RCC 7860 (cell line): ENCODE measurements around the gene SLC19A1.
"Not testable (repeated sequence)": the region's sequence is repeated elsewhere in the genome, so short reads cannot be mapped to it uniquely, and the experiment has no call there.

Source experiments
- DNase-seq: peaks from one replicate; pipeline ENCODE4 v3.0.0-alpha.2; 2015; ENCODE audit warnings: low spot score
- FAIRE-seq: peaks from 2 replicates; lab custom pipeline; 2012; peaks lifted over from hg19 to GRCh38; lab: Jason Lieb, UNC

SLC19A1 gene

GRCh38 chr21:45577801-45578175, 35.5 kb upstream of the SLC19A1 start:
- DNase-seq (no peak), FAIRE-seq (no peak)

- no peak for DNase-seq
- FAIRE-seq, result no peak
Measured at GRCh38 chr21:45576838-45577737, 34.8 kb upstream of the SLC19A1 start.

GRCh38 chr21:45575993-45576837, 34.0 kb upstream of the SLC19A1 start:
- no peak for DNase-seq
- no peak for FAIRE-seq

GRCh38 chr21:45575304-45575992, 33.2 kb upstream of the SLC19A1 start:
- FAIRE-seq (no peak), DNase-seq (no peak)

GRCh38 chr21:45574691-45575090, 32.5 kb upstream of the SLC19A1 start:
- DNase-seq, result no peak
- FAIRE-seq, result no peak

GRCh38 chr21:45574081-45574501, 31.9 kb upstream of the SLC19A1 start:
- DNase-seq (no peak), FAIRE-seq (no peak)

- DNase-seq (no peak), FAIRE-seq (no peak)
Measured at GRCh38 chr21:45573452-45574035, 31.3 kb upstream of the SLC19A1 start.

GRCh38 chr21:45572783-45573451, 30.7 kb upstream of the SLC19A1 start:
- no peak for FAIRE-seq
- no peak for DNase-seq

GRCh38 chr21:45572231-45572630, 30.0 kb upstream of the SLC19A1 start:
- DNase-seq, result no peak
- FAIRE-seq, result no peak

- no peak for DNase-seq
- FAIRE-seq, result no peak
Measured at GRCh38 chr21:45571641-45572040, 29.4 kb upstream of the SLC19A1 start.

- FAIRE-seq, result no peak
- no peak for DNase-seq
Measured at GRCh38 chr21:45570826-45571601, 28.8 kb upstream of the SLC19A1 start.

GRCh38 chr21:45570071-45570470, 27.8 kb upstream of the SLC19A1 start:
- DNase-seq (no peak), FAIRE-seq (no peak)

- FAIRE-seq (no peak), DNase-seq (no peak)
Measured at GRCh38 chr21:45568383-45568782, 26.1 kb upstream of the SLC19A1 start.

GRCh38 chr21:45564137-45564536, 21.9 kb upstream of the SLC19A1 start:
- DNase-seq, FAIRE-seq: not testable (repeated sequence)

GRCh38 chr21:45562965-45563364, 20.7 kb upstream of the SLC19A1 start:
- FAIRE-seq (no peak), DNase-seq (no peak)

- no peak for DNase-seq
- FAIRE-seq, result no peak
Measured at GRCh38 chr21:45562402-45562801, 20.2 kb upstream of the SLC19A1 start.

GRCh38 chr21:45561241-45561640, 19.0 kb upstream of the SLC19A1 start:
- not testable (repeated sequence) for DNase-seq, FAIRE-seq

- DNase-seq (no peak), FAIRE-seq (no peak)
Measured at GRCh38 chr21:45560106-45561021, 18.1 kb upstream of the SLC19A1 start.
